Measurements from ENCODE around the gene ADPGK.

DNA sequence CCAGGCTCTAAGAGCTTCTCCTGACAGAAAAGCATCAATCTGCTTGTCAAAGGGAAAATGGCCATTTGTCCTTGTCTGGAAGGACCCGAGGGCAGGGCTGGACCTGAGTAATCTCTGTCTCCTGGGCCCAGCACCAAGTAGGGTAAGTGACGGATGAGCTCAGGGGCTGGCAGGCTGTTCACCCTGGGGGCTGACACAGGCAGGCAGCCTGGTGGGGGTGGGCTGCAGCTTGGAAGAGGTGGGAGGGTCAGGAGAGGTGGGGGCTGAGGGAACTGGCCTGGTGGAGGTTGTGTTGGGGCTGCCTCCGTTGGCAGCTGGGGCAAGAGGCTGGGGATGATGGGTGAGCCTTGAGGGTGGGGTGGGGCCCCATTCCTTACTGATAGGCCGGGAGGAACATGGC is 42.3 kb upstream of the ADPGK start:
- TF ChIP-seq, protein P1, sequence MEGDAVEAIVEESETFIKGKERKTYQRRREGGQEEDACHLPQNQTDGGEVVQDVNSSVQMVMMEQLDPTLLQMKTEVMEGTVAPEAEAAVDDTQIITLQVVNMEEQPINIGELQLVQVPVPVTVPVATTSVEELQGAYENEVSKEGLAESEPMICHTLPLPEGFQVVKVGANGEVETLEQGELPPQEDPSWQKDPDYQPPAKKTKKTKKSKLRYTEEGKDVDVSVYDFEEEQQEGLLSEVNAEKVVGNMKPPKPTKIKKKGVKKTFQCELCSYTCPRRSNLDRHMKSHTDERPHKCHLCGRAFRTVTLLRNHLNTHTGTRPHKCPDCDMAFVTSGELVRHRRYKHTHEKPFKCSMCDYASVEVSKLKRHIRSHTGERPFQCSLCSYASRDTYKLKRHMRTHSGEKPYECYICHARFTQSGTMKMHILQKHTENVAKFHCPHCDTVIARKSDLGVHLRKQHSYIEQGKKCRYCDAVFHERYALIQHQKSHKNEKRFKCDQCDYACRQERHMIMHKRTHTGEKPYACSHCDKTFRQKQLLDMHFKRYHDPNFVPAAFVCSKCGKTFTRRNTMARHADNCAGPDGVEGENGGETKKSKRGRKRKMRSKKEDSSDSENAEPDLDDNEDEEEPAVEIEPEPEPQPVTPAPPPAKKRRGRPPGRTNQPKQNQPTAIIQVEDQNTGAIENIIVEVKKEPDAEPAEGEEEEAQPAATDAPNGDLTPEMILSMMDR (conservative IDR thresholded peaks at IDR 0.05; ENCODE audit: low read depth, low read length), result no peak
- TF ChIP-seq EZH2 (IDR thresholded peaks at IDR 0.05; ENCODE audit: low read length, unreplicated experiment), result no peak

Data from PC-3 (cell line).